GM12872 (cell line): ENCODE results near the gene FRMD3.

Source experiments
- CTCF ChIP-seq: IDR thresholded peaks from 3 replicates; pipeline ENCODE4 v1.5.1; 2011; ENCODE audit warnings: low read depth, mild to moderate bottlenecking, low read length, moderate library complexity; ENCODE audit not compliant: insufficient read depth

The FRMD3 gene

GRCh38 chr9:83209188-83209731 is 328.9 kb downstream of the FRMD3 start:
- TF ChIP-seq CTCF: no peak

GRCh38 chr9:83208065-83208850 is 329.9 kb downstream of the FRMD3 start:
- no peak for TF ChIP-seq CTCF

DNA sequence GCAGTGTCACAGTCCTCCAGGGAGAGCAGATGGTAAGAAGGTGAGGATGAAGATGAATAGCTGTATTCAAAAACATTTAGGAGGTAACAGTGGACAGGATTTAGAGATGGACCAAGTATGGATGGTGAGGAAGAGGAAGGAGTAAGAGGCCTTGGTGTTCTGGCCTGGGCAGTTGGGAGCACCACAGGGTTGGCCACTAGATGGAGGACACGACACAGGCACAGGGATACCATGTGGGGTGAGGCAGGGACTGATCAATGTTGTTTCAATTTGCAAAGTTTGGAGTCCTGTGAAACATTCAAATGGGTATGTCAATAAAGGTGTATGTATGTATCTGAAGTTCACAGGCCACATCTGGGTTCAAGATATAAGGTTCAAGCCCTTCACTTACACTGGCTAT is 334.2 kb downstream of the FRMD3 start:
- peak; percentile 19; the same call in 1 of the 3 replicates for TF ChIP-seq CTCF

- no peak for TF ChIP-seq CTCF
Observed at GRCh38 chr9:83200531-83200930, 337.7 kb downstream of the FRMD3 start.

DNA sequence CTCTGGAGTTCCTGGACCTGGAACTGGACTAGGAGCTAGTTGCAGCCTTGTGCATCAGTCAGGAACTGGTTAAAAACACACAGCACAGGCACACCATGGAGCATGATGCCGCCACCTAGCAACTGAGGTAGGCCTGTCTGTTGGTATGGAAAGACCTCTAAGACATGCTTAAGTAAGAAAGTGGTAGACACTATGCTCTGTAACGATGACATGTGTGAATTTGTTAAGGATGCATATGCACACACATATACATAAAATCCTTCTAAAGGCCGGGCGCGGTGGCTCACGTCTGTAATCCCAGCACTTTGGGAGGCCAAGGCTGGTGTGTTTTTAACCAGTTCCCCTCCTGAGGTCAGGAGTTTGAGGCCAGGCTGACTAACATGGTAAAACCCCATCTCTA is 338.4 kb downstream of the FRMD3 start:
- TF ChIP-seq CTCF: no peak

GRCh38 chr9:83199240-83199639 is 339.0 kb downstream of the FRMD3 start:
- TF ChIP-seq CTCF: peak; percentile 42; the same call in 2 of the 3 replicates

DNA sequence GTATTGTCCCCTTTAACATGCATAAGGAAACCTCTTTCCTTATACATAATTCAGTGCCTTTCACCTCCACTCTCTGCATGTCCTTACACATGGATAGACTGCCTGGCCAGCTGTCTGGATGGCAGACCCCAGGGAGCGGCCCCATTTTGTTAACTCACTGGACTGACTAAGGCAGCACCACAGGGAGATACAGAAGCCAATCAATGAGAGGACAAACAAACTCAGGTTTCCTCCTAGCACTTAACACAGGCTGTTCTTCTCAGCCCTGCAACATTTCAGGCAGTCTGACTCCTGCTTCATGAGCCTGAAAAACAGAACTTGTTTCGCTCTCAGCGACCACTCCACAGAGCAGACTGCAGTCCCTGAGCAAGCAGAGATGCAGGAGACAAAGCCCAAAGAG is 339.8 kb downstream of the FRMD3 start:
- no peak for TF ChIP-seq CTCF
